ENCODE measurements around the gene KCNT1.

Gene KCNT1

DNA sequence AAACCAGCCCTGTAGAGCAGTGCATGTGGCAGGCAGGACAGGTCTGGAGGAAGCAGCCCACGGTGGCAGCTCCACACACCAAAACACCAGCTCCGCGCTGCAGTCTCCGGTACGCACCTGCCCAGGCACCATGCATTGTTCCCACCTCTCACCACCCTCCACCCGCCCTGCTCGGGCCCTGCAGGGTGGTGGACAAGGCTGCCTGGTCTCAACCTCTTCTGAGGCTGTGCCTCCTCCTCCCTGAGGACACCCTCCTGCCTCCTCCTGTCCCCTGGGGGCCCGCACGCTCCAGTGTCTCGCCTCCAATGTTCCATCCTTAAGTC is 96.2 kb downstream of the KCNT1 start:
- H3K9me3 ChIP-seq (ENCODE audit: control insufficient read depth, insufficient read depth, low read length), result no peaks in the 10 kb centered on the region
- no peaks in the 10 kb centered on the region for H3F3A ChIP-seq (ENCODE audit: control insufficient read depth, insufficient read depth)
- no peaks in the 10 kb centered on the region for H3K9me2 ChIP-seq (replicated peaks; ENCODE audit: control insufficient read depth, low read length)
- no peaks in the 10 kb centered on the region for H3K79me2 ChIP-seq (ENCODE audit: control insufficient read depth, low read length)
- no peaks in the 10 kb centered on the region for H3K27me3 ChIP-seq (ENCODE audit: control insufficient read depth, low read length)
- TF ChIP-seq EZH2phosphoT487 (IDR thresholded peaks at IDR 0.05; ENCODE audit: borderline replicate concordance, low read length) (no peak), CTCF (IDR thresholded peaks at IDR 0.05; ENCODE audit: low read depth, low read length, poor library complexity, severe bottlenecking) (no peak)
- H3K4me2 ChIP-seq (ENCODE audit: low read length), result no peak overlapping the region
- no peaks in the 10 kb centered on the region for H3K36me3 ChIP-seq (ENCODE audit: control insufficient read depth, low read length)
- no peak overlapping the region for H3K27ac ChIP-seq (ENCODE audit: low read depth, low read length)
- no peaks in the 10 kb centered on the region for H4K20me1 ChIP-seq (ENCODE audit: control insufficient read depth, insufficient read depth, low read depth, low read length)
- H3K4me1 ChIP-seq (ENCODE audit: control insufficient read depth, low read length), result no peaks in the 10 kb centered on the region
- no peak overlapping the region for H3K4me3 ChIP-seq (ENCODE audit: low read length)

DNA sequence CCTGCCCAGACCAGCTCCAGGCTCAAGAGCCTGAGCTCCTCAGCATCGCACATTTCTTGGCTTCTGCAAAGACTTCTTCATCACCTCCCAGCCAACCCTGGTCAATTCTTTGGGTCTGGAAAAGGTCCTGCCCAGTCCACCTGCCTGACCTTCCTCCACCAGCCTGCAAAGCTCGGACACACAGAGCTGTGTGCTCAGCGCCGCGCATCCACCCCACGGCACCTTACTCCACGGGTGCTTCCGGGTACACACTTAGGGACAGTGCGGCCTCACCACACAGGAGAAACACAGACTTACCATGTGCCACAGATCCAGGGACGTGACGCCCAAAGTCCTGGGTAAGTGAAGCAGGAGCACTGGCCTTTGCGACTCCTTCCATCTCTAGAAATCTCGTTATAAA is 97.3 kb downstream of the KCNT1 start:
- no peaks in the 10 kb centered on the region for H3K9me2 ChIP-seq (replicated peaks; ENCODE audit: control insufficient read depth, low read length)
- no peaks in the 10 kb centered on the region for H3K79me2 ChIP-seq (ENCODE audit: control insufficient read depth, low read length)
- H3K27me3 ChIP-seq (ENCODE audit: control insufficient read depth, low read length), result no peaks in the 10 kb centered on the region
- no peaks in the 10 kb centered on the region for H3K9me3 ChIP-seq (ENCODE audit: control insufficient read depth, insufficient read depth, low read length)
- H3K4me1 ChIP-seq (ENCODE audit: control insufficient read depth, low read length), result no peaks in the 10 kb centered on the region
- H3K27ac ChIP-seq (ENCODE audit: low read depth, low read length), result no peak overlapping the region
- H3K36me3 ChIP-seq (ENCODE audit: control insufficient read depth, low read length), result no peaks in the 10 kb centered on the region
- H3K4me3 ChIP-seq (ENCODE audit: low read length), result no peak overlapping the region
- no peaks in the 10 kb centered on the region for H3F3A ChIP-seq (ENCODE audit: control insufficient read depth, insufficient read depth)
- no peak overlapping the region for H3K4me2 ChIP-seq (ENCODE audit: low read length)
- no peaks in the 10 kb centered on the region for H4K20me1 ChIP-seq (ENCODE audit: control insufficient read depth, insufficient read depth, low read depth, low read length)
- no peak for TF ChIP-seq EZH2phosphoT487 (IDR thresholded peaks at IDR 0.05; ENCODE audit: borderline replicate concordance, low read length)
- TF ChIP-seq CTCF (IDR thresholded peaks at IDR 0.05; ENCODE audit: low read depth, low read length, poor library complexity, severe bottlenecking), result no peak

DNA sequence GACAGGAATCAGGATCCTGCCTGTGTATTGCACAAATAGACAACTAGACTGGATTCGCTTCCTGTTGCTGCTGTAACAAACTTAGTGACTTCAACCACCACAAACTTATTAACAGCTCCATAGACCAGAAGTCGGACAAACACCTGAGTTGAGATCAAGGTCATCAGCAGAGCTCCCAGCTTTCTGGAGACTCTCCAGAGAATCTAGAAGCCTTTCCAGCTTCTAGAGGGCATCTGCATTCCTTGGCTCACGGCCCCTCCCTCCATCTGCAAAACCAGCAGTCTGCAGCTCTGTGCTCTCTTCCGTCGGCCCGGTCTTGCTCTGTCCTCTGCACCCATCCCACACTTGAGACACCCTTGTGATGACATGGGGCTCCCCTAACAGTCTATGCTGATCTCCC is 99.1 kb downstream of the KCNT1 start:
- Histone ChIP-seq H3K4me3 (ENCODE audit: low read length) (no peak overlapping the region), H4K20me1 (ENCODE audit: control insufficient read depth, insufficient read depth, low read depth, low read length) (no peaks in the 10 kb centered on the region), H3K36me3 (ENCODE audit: control insufficient read depth, low read length) (no peaks in the 10 kb centered on the region), H3K9me2 (replicated peaks; ENCODE audit: control insufficient read depth, low read length) (no peaks in the 10 kb centered on the region), H3F3A (ENCODE audit: control insufficient read depth, insufficient read depth) (no peaks in the 10 kb centered on the region), H3K27me3 (ENCODE audit: control insufficient read depth, low read length) (no peaks in the 10 kb centered on the region), H3K9me3 (ENCODE audit: control insufficient read depth, insufficient read depth, low read length) (no peaks in the 10 kb centered on the region), H3K79me2 (ENCODE audit: control insufficient read depth, low read length) (no peaks in the 10 kb centered on the region), H3K4me1 (ENCODE audit: control insufficient read depth, low read length) (no peaks in the 10 kb centered on the region), H3K4me2 (ENCODE audit: low read length) (no peak overlapping the region), H3K27ac (ENCODE audit: low read depth, low read length) (no peak overlapping the region)
- TF ChIP-seq EZH2phosphoT487 (IDR thresholded peaks at IDR 0.05; ENCODE audit: borderline replicate concordance, low read length) (no peak), CTCF (IDR thresholded peaks at IDR 0.05; ENCODE audit: low read depth, low read length, poor library complexity, severe bottlenecking) (no peak)

DNA sequence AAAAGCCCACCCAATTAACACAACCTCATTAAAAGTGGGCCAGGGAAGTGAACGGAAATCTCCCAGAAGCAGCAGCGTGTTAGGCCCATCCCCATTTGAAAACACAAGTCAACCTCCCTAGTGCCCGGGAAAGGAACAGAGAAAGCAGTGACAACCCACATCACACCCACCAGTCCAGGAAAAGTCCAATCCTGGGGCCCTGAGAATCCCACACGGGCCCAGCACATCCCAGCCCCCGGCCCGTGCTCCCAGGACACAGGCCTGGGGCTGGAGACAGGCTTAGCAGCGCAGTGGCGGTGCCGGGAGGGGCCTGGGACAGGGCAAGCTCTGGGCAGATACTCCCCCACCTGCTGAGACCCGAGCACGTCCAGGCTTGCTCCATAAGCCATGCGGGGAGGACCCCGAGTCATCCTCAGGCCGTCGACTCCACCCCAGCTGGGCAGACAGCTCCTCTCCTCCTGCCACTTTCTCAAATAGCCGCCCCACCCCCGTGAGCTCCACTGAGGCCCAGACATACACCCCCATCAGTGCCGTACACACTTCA is 101.0 kb downstream of the KCNT1 start:
- no peaks in the 10 kb centered on the region for H3F3A ChIP-seq (ENCODE audit: control insufficient read depth, insufficient read depth)
- no peaks in the 10 kb centered on the region for H3K36me3 ChIP-seq (ENCODE audit: control insufficient read depth, low read length)
- H3K4me1 ChIP-seq (ENCODE audit: control insufficient read depth, low read length), result no peaks in the 10 kb centered on the region
- no peaks in the 10 kb centered on the region for H3K79me2 ChIP-seq (ENCODE audit: control insufficient read depth, low read length)
- no peak overlapping the region for H3K27ac ChIP-seq (ENCODE audit: low read depth, low read length)
- H3K27me3 ChIP-seq (ENCODE audit: control insufficient read depth, low read length), result no peaks in the 10 kb centered on the region
- no peak for TF ChIP-seq CTCF (IDR thresholded peaks at IDR 0.05; ENCODE audit: low read depth, low read length, poor library complexity, severe bottlenecking)
- TF ChIP-seq EZH2phosphoT487 (IDR thresholded peaks at IDR 0.05; ENCODE audit: borderline replicate concordance, low read length), result no peak
- no peaks in the 10 kb centered on the region for H3K9me2 ChIP-seq (replicated peaks; ENCODE audit: control insufficient read depth, low read length)
- H4K20me1 ChIP-seq (ENCODE audit: control insufficient read depth, insufficient read depth, low read depth, low read length), result no peaks in the 10 kb centered on the region
- H3K4me2 ChIP-seq (ENCODE audit: low read length), result no peak overlapping the region
- H3K4me3 ChIP-seq (ENCODE audit: low read length), result no peak overlapping the region
- no peaks in the 10 kb centered on the region for H3K9me3 ChIP-seq (ENCODE audit: control insufficient read depth, insufficient read depth, low read length)

All from DOHH2 (cell line).